ENCODE results near the gene MAPKBP1. TPM values are rescaled to one million over a fixed set of nuclear protein-coding genes. Genes with fewer than 3 reads are reported as not detected.
"Not testable (repeated sequence)": the region's sequence is repeated elsewhere in the genome, so short reads cannot be mapped to it uniquely, and the experiment has no call there.

MAPKBP1 gene
- 10 to 100 TPM; 18.2 to 54.6 (median 42.9) TPM for total RNA-seq

GRCh38 chr15:41774062-41774881 is at the start of gene MAPKBP1:
Gene MAPKBP1, plus strand, starts transcription at chr15:41774484. Its CDS starts 792 bp downstream, at chr15:41775276.
- intact Hi-C loops (cut with DNase I): no loop called here
- Histone ChIP-seq H3K9me3 (no peaks in the 10 kb centered on the region), H3K27me3 (no peaks in the 10 kb centered on the region), H3K4me1 (peaks cover 37 to 64% (median 58%) of the 10 kb centered on the region in 4 donors), H3K36me3 (peaks cover 0 to 4% (median 0%) of the 10 kb centered on the region in 4 donors), H3K27ac (replicated peaks in 1 of 4) (peak within 1 kb of the TSS; percentile 83 to 95 (median 88)), H3K4me3 (peak within 1 kb of the TSS; percentile 73 to 91 (median 86))
- peak; percentile 99 for DNase-seq (ENCODE audit: extremely low spot score)
- WGBS: 0% methylated on average over 12 of the region's 62 CpGs
- TF ChIP-seq CTCF (IDR thresholded peaks at IDR 0.05) (peak; percentile 49 to 75 (median 62)), POLR2AphosphoS5 (IDR thresholded peaks at IDR 0.05) (peak; percentile 94 to 98), POLR2A (IDR thresholded peaks at IDR 0.05; ENCODE audit: low read depth) (peak; percentile 55), EP300 (IDR thresholded peaks at IDR 0.05) (no peak)

- no peaks in the 10 kb centered on the region for H3K9me3 ChIP-seq
- intact Hi-C loops (cut with DNase I): no loop called here
- 100% methylated on average over 3 of the region's 3 CpGs for whole genome bisulfite sequencing
- DNase-seq (ENCODE audit: extremely low spot score): no peak
- no peak overlapping the region for H3K4me3 ChIP-seq
- H3K36me3 ChIP-seq: peaks cover 14 to 38% (median 23%) of the 10 kb centered on the region in 4 donors
- no peaks in the 10 kb centered on the region for H3K27me3 ChIP-seq
- no peak overlapping the region for H3K27ac ChIP-seq (replicated peaks in 1 of 4)
- TF ChIP-seq EP300 (IDR thresholded peaks at IDR 0.05) (no peak), CTCF (IDR thresholded peaks at IDR 0.05) (no peak), POLR2A (IDR thresholded peaks at IDR 0.05; ENCODE audit: low read depth) (no peak), POLR2AphosphoS5 (IDR thresholded peaks at IDR 0.05) (no peak)
- H3K4me1 ChIP-seq: no peaks in the 10 kb centered on the region
Observed at GRCh38 chr15:41727143-41727542, 47.1 kb upstream of the MAPKBP1 start.

- H3K9me3 ChIP-seq; H3K27ac ChIP-seq (replicated peaks in 1 of 4); H3K4me3 ChIP-seq; H3K4me1 ChIP-seq; DNase-seq (ENCODE audit: extremely low spot score); intact Hi-C loops (cut with DNase I); H3K27me3 ChIP-seq: not testable (repeated sequence)
- H3K36me3 ChIP-seq: peaks cover 14 to 47% (median 23%) of the 10 kb centered on the region in 4 donors
- WGBS: 93% methylated on average over 11 of the region's 11 CpGs
Observed at GRCh38 chr15:41728061-41728460, 46.2 kb upstream of the MAPKBP1 start.

- H3K4me3 ChIP-seq: no peak overlapping the region
- WGBS: 82% methylated on average over 4 of the region's 4 CpGs
Observed at GRCh38 chr15:41730543-41730942, 43.7 kb upstream of the MAPKBP1 start.

More at GRCh38 chr15:41730543-41730942, 43.7 kb upstream of the MAPKBP1 start:
- peaks cover 14 to 71% (median 39%) of the 10 kb centered on the region in 4 donors for H3K36me3 ChIP-seq
- H3K27ac ChIP-seq (replicated peaks in 1 of 4): no peak overlapping the region
- no peaks in the 10 kb centered on the region for H3K4me1 ChIP-seq
- TF ChIP-seq EP300 (IDR thresholded peaks at IDR 0.05) (no peak), POLR2AphosphoS5 (IDR thresholded peaks at IDR 0.05) (no peak), CTCF (IDR thresholded peaks at IDR 0.05) (no peak), POLR2A (IDR thresholded peaks at IDR 0.05; ENCODE audit: low read depth) (no peak)
- no peaks in the 10 kb centered on the region for H3K27me3 ChIP-seq
- intact Hi-C loops (cut with DNase I): no loop called here
- H3K9me3 ChIP-seq: no peaks in the 10 kb centered on the region
- no peak for DNase-seq (ENCODE audit: extremely low spot score)

Data from esophagus muscularis mucosa (tissue), 4 donors.